Prostate gland (tissue), 2 donors: Measurements from ENCODE around the gene SURF1. TPM values are rescaled to one million over a fixed set of nuclear protein-coding genes. Genes with fewer than 3 reads are reported as not detected.

Experiments
- DNase-seq: peaks from one replicate; pipeline ENCODE4 v3.0.0-alpha.2; 2019; ENCODE audit warnings: low spot score
- H3K27ac ChIP-seq, 2 donors: fragments of 200-600 bp; sonication (generic); 2 replicates each; pipeline ENCODE4 v1.5.1; 2017 to 2019
- H3K27me3 ChIP-seq: fragments of 200-600 bp; sonication (generic); replicated peaks from 2 replicates; pipeline ENCODE4 v1.5.1; 2019; ENCODE audit not compliant: insufficient read depth
- H3K36me3 ChIP-seq, 2 donors: fragments of 200-600 bp; sonication (generic); 1 replicate in 1 of 2; 2 replicates in 1 of 2; pipeline versions ENCODE4 v1.5.1 to v1.8.1; 2017 to 2019
- H3K4me1 ChIP-seq: fragments of 200-600 bp; sonication (generic); replicated peaks from 2 replicates; pipeline ENCODE4 v1.5.1; 2019
- H3K4me3 ChIP-seq, 2 donors: fragments of 200-600 bp; sonication (generic); 2 replicates each; pipeline ENCODE4 v1.5.1; 2017 to 2019
- H3K9me3 ChIP-seq: fragments of 200-600 bp; sonication (generic); 2 replicates; pipeline ENCODE4 v1.5.1; 2017
- CTCF ChIP-seq, 4 experiments: fragments of 200-600 bp in 2 of 4; fragments of 450-650 bp in 2 of 4; sonication (generic) in 2 of 4; IDR thresholded peaks; 1 replicate in 3 of 4; 2 replicates in 1 of 4; pipeline ENCODE4 v1.5.1; 2016 to 2019; ENCODE audit warnings: antibody characterized with exemption in 4 of 4, mild to moderate bottlenecking in 2 of 4, moderate library complexity in 2 of 4
- POLR2A ChIP-seq: fragments of 450-650 bp; IDR thresholded peaks from one replicate; pipeline ENCODE4 v1.6.1; 2016; ENCODE audit warnings: antibody characterized with exemption, mild to moderate bottlenecking
- POLR2AphosphoS5 ChIP-seq: sonication (generic); formaldehyde crosslinking; IDR thresholded peaks from one replicate; pipeline ENCODE4 v1.6.1; 2017; ENCODE audit warnings: antibody characterized with exemption
- WGBS: methylation state at CpG from one replicate; pipeline ENCODE4 v1.1.5; 2018; 5-methylcytosine and 5-hydroxymethylcytosine counted together
- intact Hi-C: fragments of 100-400 bp; cut with DNase I; formaldehyde crosslinking; loops from one replicate; pipeline ENCODE4 v1.14.2; 2022
- total RNA-seq, 2 donors: library from RNA; depleted of rRNA; stranded (reverse); fragments of >200 nt; gene quantifications; one replicate each; pipeline ENCODE4 v1.1.0, GENCODE V29; 2016

SURF1 gene
- total RNA-seq, 2 donors from 2014 or later, result 53.3 to 73.8 TPM

- Histone ChIP-seq H3K9me3 (no peaks in the 10 kb centered on the region), H3K4me1 (peaks cover 19% of the 10 kb centered on the region), H3K36me3 (peaks cover 12 to 20% of the 10 kb centered on the region in 2 donors), H3K27ac (peak overlapping the region; percentile 88 to 89), H3K4me3 (peak overlapping the region; percentile 96), H3K27me3 (no peaks in the 10 kb centered on the region)
- intact Hi-C loops, result no loop called here
- no peak for DNase-seq
- TF ChIP-seq CTCF (IDR thresholded peaks at IDR 0.05) (no peak), POLR2AphosphoS5 (no peak), POLR2A (no peak)
- 17% methylated on average over 25 of the region's 25 CpGs for WGBS
Measured at GRCh38 chr9:133348718-133349573, 7.3 kb downstream of the SURF1 start.

GRCh38 chr9:133347985-133348717 is 8.1 kb downstream of the SURF1 start, which contains the start of the genes MED22 and RPL7A:
MED22 (minus strand) TSS chr9:133348131; CDS start chr9:133346662, 1,469 bp downstream.
RPL7A (plus strand) TSS chr9:133348218; CDS start chr9:133348244, 26 bp downstream.
- peak; percentile 94 for DNase-seq
- peak within 1 kb of the TSS; percentile 96 for H3K4me3 ChIP-seq
- H3K4me1 ChIP-seq, result peaks cover 19% of the 10 kb centered on the region
- H3K9me3 ChIP-seq, result no peaks in the 10 kb centered on the region
- peak in 2 of 4 experiments; percentile 23 to 34 for TF ChIP-seq CTCF (IDR thresholded peaks at IDR 0.05)
- peak; percentile 96 for TF ChIP-seq POLR2AphosphoS5
- peak; percentile 52 for TF ChIP-seq POLR2A
- peak within 1 kb of the TSS; percentile 88 to 89 for H3K27ac ChIP-seq
- peaks cover 12 to 27% of the 10 kb centered on the region in 2 donors for H3K36me3 ChIP-seq
- WGBS, result under 1% methylated on average over 56 of the region's 64 CpGs
- no peaks in the 10 kb centered on the region for H3K27me3 ChIP-seq
- intact Hi-C loops, result no loop called here

GRCh38 chr9:133347515-133347984 is 8.7 kb downstream of the SURF1 start:
- H3K27ac ChIP-seq, result peak overlapping the region; percentile 88 to 89
- intact Hi-C loops, result no loop called here
- TF ChIP-seq POLR2AphosphoS5, result no peak
- TF ChIP-seq CTCF (IDR thresholded peaks at IDR 0.05), result no peak
- TF ChIP-seq POLR2A, result no peak
- peaks cover 16 to 32% of the 10 kb centered on the region in 2 donors for H3K36me3 ChIP-seq
- H3K4me1 ChIP-seq, result peaks cover 19% of the 10 kb centered on the region
- WGBS, result under 1% methylated on average over 37 of the region's 41 CpGs
- no peaks in the 10 kb centered on the region for H3K9me3 ChIP-seq
- no peaks in the 10 kb centered on the region for H3K27me3 ChIP-seq
- H3K4me3 ChIP-seq, result peak overlapping the region; percentile 96
- DNase-seq, result no peak

- peaks cover 11 to 34% of the 10 kb centered on the region in 2 donors for H3K36me3 ChIP-seq
- H3K4me3 ChIP-seq, result peak overlapping the region in 1 of 2 donors; percentile 96
- H3K27ac ChIP-seq, result peak overlapping the region in 1 of 2 donors; percentile 88
- H3K4me1 ChIP-seq, result peaks cover 19% of the 10 kb centered on the region
- no peaks in the 10 kb centered on the region for H3K27me3 ChIP-seq
- TF ChIP-seq POLR2AphosphoS5 (no peak), CTCF (IDR thresholded peaks at IDR 0.05) (no peak), POLR2A (no peak)
- H3K9me3 ChIP-seq, result no peaks in the 10 kb centered on the region
- no peak for DNase-seq
- 55% methylated on average over 13 of the region's 15 CpGs for WGBS
- intact Hi-C loops, result no loop called here
Measured at GRCh38 chr9:133346021-133346785, 10.1 kb downstream of the SURF1 start.
